Spleen (tissue), 7 donors: Measurements from ENCODE around the gene TMEM150C.

Source experiments
- CTCF ChIP-seq, 11 experiments: fragments of 200-600 bp in 7 of 11; fragments of 450-650 bp in 4 of 11; sonication (generic) in 4 of 11; IDR thresholded peaks in 8 of 11; conservative IDR thresholded peaks in 3 of 11; 1 replicate in 7 of 11; 2 replicates in 4 of 11; pipeline versions ENCODE4 v1.4.0 to v1.8.0; 2016 to 2021; ENCODE audit warnings: antibody characterized with exemption in 11 of 11, inconsistent platforms in 4 of 11, mild to moderate bottlenecking in 1 of 11
- POLR2A ChIP-seq, 3 donors: fragments of 450-650 bp; IDR thresholded peaks; one replicate each; pipeline ENCODE4 v1.5.1; 2017; ENCODE audit warnings: antibody characterized with exemption in 3 of 3, mild to moderate bottlenecking in 1 of 3
- POLR2AphosphoS5 ChIP-seq, 3 donors: sonication (generic); formaldehyde crosslinking; IDR thresholded peaks; one replicate each; pipeline ENCODE4 v1.5.1; 2017; ENCODE audit warnings: antibody characterized with exemption in 3 of 3
- donor health status: DM: no; HTN: no; CAD: no; lungs with moderate emphysema.
- donor health status: DM: no; HTN: no; CAD: no.
- donor health status: DM: no; HTN: no; CAD: no.

GRCh38 chr4:82543131-82543530, 18.7 kb downstream of the TMEM150C start:
- TF ChIP-seq CTCF (IDR thresholded peaks at IDR 0.05 in 8 of 11, conservative IDR thresholded peaks at IDR 0.05 in 3 of 11) (no peak), POLR2AphosphoS5 (IDR thresholded peaks at IDR 0.05) (no peak), POLR2A (IDR thresholded peaks at IDR 0.05) (no peak)
